Skeletal muscle cell (primary cell): ENCODE results near the gene VPS52.
A peak's percentile ranks its signal among the peaks of the same experiment; 100 is the strongest.
"Not testable (repeated sequence)": the region's sequence is repeated elsewhere in the genome, so short reads cannot be mapped to it uniquely, and the experiment has no call there.

ENCODE experiments used
- DNase-seq: peaks from one replicate; pipeline ENCODE4 v3.0.0-alpha.2; 2010; ENCODE audit warnings: low read depth
- H3K4me3 ChIP-seq: 2 replicates; pipeline ENCODE4 v1.5.1; 2011; ENCODE audit warnings: low read depth, mild to moderate bottlenecking, control low read depth, low read length, moderate library complexity

The VPS52 gene

GRCh38 chr6:33286946-33287914, 15.6 kb upstream of the VPS52 start:
- no peak overlapping the region for H3K4me3 ChIP-seq
- no peak for DNase-seq

GRCh38 chr6:33285214-33285613, 13.5 kb upstream of the VPS52 start:
- not testable (repeated sequence) for DNase-seq, H3K4me3 ChIP-seq

- no peak for DNase-seq
- no peak overlapping the region for H3K4me3 ChIP-seq
Measured at GRCh38 chr6:33280539-33280938, 8.9 kb upstream of the VPS52 start.

GRCh38 chr6:33279971-33280511, 8.4 kb upstream of the VPS52 start:
- H3K4me3 ChIP-seq: no peak overlapping the region
- no peak for DNase-seq

- no peak for DNase-seq
- no peak overlapping the region for H3K4me3 ChIP-seq
Measured at GRCh38 chr6:33279257-33279695, 7.6 kb upstream of the VPS52 start.

- H3K4me3 ChIP-seq: no peak overlapping the region
- no peak for DNase-seq
Measured at GRCh38 chr6:33278810-33279209, 7.1 kb upstream of the VPS52 start.

GRCh38 chr6:33278392-33278741, 6.7 kb upstream of the VPS52 start:
- no peak for DNase-seq
- no peak overlapping the region for H3K4me3 ChIP-seq

- DNase-seq: no peak
- peak overlapping the region; percentile 43 for H3K4me3 ChIP-seq
Measured at GRCh38 chr6:33277663-33278391, 6.2 kb upstream of the VPS52 start.

- DNase-seq: no peak
- peak within 1 kb of the TSS; percentile 43 for H3K4me3 ChIP-seq
Measured at GRCh38 chr6:33276864-33277662, 5.4 kb upstream of the VPS52 start, which contains the start of gene B3GALT4. B3GALT4 (plus strand) TSS chr6:33277123; CDS start chr6:33277420, 297 bp downstream.

GRCh38 chr6:33276581-33276863, 4.8 kb upstream of the VPS52 start:
- DNase-seq: no peak
- H3K4me3 ChIP-seq: peak overlapping the region; percentile 43

GRCh38 chr6:33275795-33276580, 4.3 kb upstream of the VPS52 start:
- not testable (repeated sequence) for DNase-seq
- peak overlapping the region; percentile 43 for H3K4me3 ChIP-seq

GRCh38 chr6:33273924-33274902, 2.5 kb upstream of the VPS52 start:
- H3K4me3 ChIP-seq: peak overlapping the region; percentile 98
- no peak for DNase-seq

- peak overlapping the region; percentile 98 for H3K4me3 ChIP-seq
- DNase-seq: no peak
Measured at GRCh38 chr6:33273129-33273923, 1.6 kb upstream of the VPS52 start.

- DNase-seq: no peak
- peak overlapping the region; percentile 98 for H3K4me3 ChIP-seq
Measured at GRCh38 chr6:33272275-33273128, 826 bp upstream of the VPS52 start.

- DNase-seq: no peak
- peak overlapping the region; percentile 98 for H3K4me3 ChIP-seq
Measured at GRCh38 chr6:33271117-33271467, 584 bp downstream of the VPS52 start.

- no peak overlapping the region for H3K4me3 ChIP-seq
- no peak for DNase-seq
Measured at GRCh38 chr6:33264015-33264414, 7.7 kb downstream of the VPS52 start.
